H1 (cell line): ENCODE results near the gene ARHGAP15. TPM values are rescaled to one million over a fixed set of nuclear protein-coding genes. Genes with fewer than 3 reads are reported as not detected.

Source experiments
- FOSL1 ChIP-seq: IDR thresholded peaks from 2 replicates; pipeline ENCODE4 v1.6.1; 2011; ENCODE audit warnings: mild to moderate bottlenecking, low read depth, low read length, moderate library complexity; ENCODE audit not compliant: insufficient read depth
- HDAC2 ChIP-seq, 2 experiments: fragments of 300-600 bp in 1 of 2; sonication (generic) in 1 of 2; IDR thresholded peaks; 2 replicates each; pipeline ENCODE4 v1.6.1; 2011 to 2012; ENCODE audit warnings: low read depth in 2 of 2, low read length in 2 of 2, mild to moderate bottlenecking in 2 of 2, moderate library complexity in 2 of 2, borderline replicate concordance in 1 of 2, inconsistent platforms in 1 of 2
- polyA plus RNA-seq, 7 experiments: library from polyadenylated mRNA; depleted of rRNA in 3 of 7; stranded (reverse) in 5 of 7; unstranded in 2 of 7; fragments of >200 nt in 5 of 7; fragments of 200-250 nt in 2 of 7; gene quantifications; 1 replicate in 5 of 7; 2 replicates in 1 of 7; 4 replicates in 1 of 7; pipeline versions ENCODE4 v1.2.1 to v1.2.3, GENCODE V29; 2011 to 2013; ENCODE audit warnings: missing spikeins in 2 of 7, mixed read lengths in 2 of 7
- total RNA-seq: library from RNA; stranded (reverse); fragmentation: NEBNext Ultra II Directional; extraction: Animal tissue kit (Norgen Biotek cat#: 25700); gene quantifications from 2 replicates; pipeline ENCODE4 v1.2.1, GENCODE V29; 2021

The ARHGAP15 gene
- total and polyA plus RNA-seq, 2 of the 8 experiments (the other 6 are each of a cell fraction or from before 2014, with no cell fraction given), result not detected

- TF ChIP-seq FOSL1 (no peak), HDAC2 (IDR thresholded peaks at IDR 0.05; ENCODE audit: borderline replicate concordance in 1 of 2, low read depth in 2 of 2, low read length in 2 of 2) (no peak)
These were observed 215.6 kb downstream of the ARHGAP15 start (continued) for GRCh38 chr2:143344780-143345179.
